Measurements from ENCODE around the gene NHEJ1. TPM values are rescaled to one million over a fixed set of nuclear protein-coding genes. Genes with fewer than 3 reads are reported as not detected.

NHEJ1 gene
- total and polyA plus RNA-seq, 9 of the 15 experiments (the other 6 are each of a cell fraction or from before 2014, with no cell fraction given), result 9.0 to 23.7 (median 13.9) TPM

- Histone ChIP-seq H3K4me3 (no peak overlapping the region), H3K27me3 (ENCODE audit: control insufficient read depth in 2 of 2, insufficient read depth in 2 of 2, low read length in 2 of 2) (peaks cover 3 to 34% of the 10 kb centered on the region in 2 experiments; a peak in 4 of 5 replicates), H4K20me1 (replicated peaks; ENCODE audit: control insufficient read depth, insufficient read depth, low read length) (no peaks in the 10 kb centered on the region), H3K4me2 (ENCODE audit: insufficient read depth, low read length) (no peak overlapping the region), H3K27ac (ENCODE audit: extremely low read depth, low read depth, low read length) (no peak overlapping the region), H3K4me1 (replicated peaks in 1 of 2; ENCODE audit: control insufficient read depth in 2 of 2, insufficient read depth in 2 of 2, low read length in 2 of 2) (no peaks in the 10 kb centered on the region), H3K36me3 (ENCODE audit: control insufficient read depth, insufficient read depth, low read length) (no peaks in the 10 kb centered on the region), H2AFZ (ENCODE audit: low read depth, low read length) (no peak overlapping the region), H3K9me1 (ENCODE audit: control insufficient read depth, insufficient read depth, low read length) (no peaks in the 10 kb centered on the region), H3K79me2 (ENCODE audit: control insufficient read depth, insufficient read depth, low read length) (no peaks in the 10 kb centered on the region), H3K9ac (ENCODE audit: insufficient read depth in 1 of 2, low read depth in 2 of 2, low read length in 2 of 2) (no peak overlapping the region), H3K9me3 (replicated peaks; ENCODE audit: control insufficient read depth, insufficient read depth, low read depth, low read length) (no peaks in the 10 kb centered on the region)
- WGBS (ENCODE audit: insufficient coverage, low coverage, missing lambda C conversion rate), result 0% methylated on average over 1 of the region's 1 CpG
- ATAC-seq, result no peak
- ChIA-PET POLR2A (interaction anchor here (0.7 kb wide), 1 partner anchor 12 kb away, joined by 3 read pairs; no protein-coding TSS in a partner anchor), CTCF (ENCODE audit: low intra/inter-chr PET ratio) (interaction anchor here (1.6 kb wide), 1 partner anchor 9 kb away, joined by 6 read pairs; no protein-coding TSS in a partner anchor)
- DNase-seq (ENCODE audit: extremely low read depth in 1 of 4, low spot score in 3 of 4), result no peak
- FAIRE-seq, result no peak
- BruUV-seq (replicated peaks), result no TSS peak
- in situ Hi-C loops (cut with MboI) (no loop called here), intact Hi-C loops (cut with micrococcal nuclease) (no loop called here)
- no peak for TF ChIP-seq ZNF589 (CRISPR knock-in tag; IDR thresholded peaks at IDR 0.05; ENCODE audit: low read depth)
- TF ChIP-seq KLF1 (tag; IDR thresholded peaks at IDR 0.05), result no peak
- no peak for TF ChIP-seq NR2C1 (IDR thresholded peaks at IDR 0.05)
- no peak for TF ChIP-seq NR2C1 (tag; IDR thresholded peaks at IDR 0.05)
- TF ChIP-seq NCOA4 (IDR thresholded peaks at IDR 0.05; ENCODE audit: partially characterized antibody), result no peak
Measured at GRCh38 chr2:219038600-219038999, 122.0 kb downstream of the NHEJ1 start.

- intact Hi-C loops (cut with micrococcal nuclease), result no loop called here
- ATAC-seq, result no peak
- no peak overlapping the region for H2AFZ ChIP-seq (ENCODE audit: low read depth, low read length)
- H3K27ac ChIP-seq (ENCODE audit: extremely low read depth, low read depth, low read length), result no peak overlapping the region
- H3K27me3 ChIP-seq (ENCODE audit: control insufficient read depth in 2 of 2, insufficient read depth in 2 of 2, low read length in 2 of 2), result peaks cover 3 to 31% of the 10 kb centered on the region in 2 experiments; a peak in 4 of 5 replicates
- CTCF ChIA-PET (ENCODE audit: low intra/inter-chr PET ratio), result interaction anchor here (1.6 kb wide), 1 partner anchor 8 kb away, joined by 6 read pairs; no protein-coding TSS in a partner anchor
- H3K4me2 ChIP-seq (ENCODE audit: insufficient read depth, low read length), result no peak overlapping the region
- in situ Hi-C loops (cut with MboI), result no loop called here
- POLR2A ChIA-PET, result interaction anchor here (0.7 kb wide), 1 partner anchor 12 kb away, joined by 3 read pairs; no protein-coding TSS in a partner anchor
- BruUV-seq (replicated peaks), result no TSS peak
- no peaks in the 10 kb centered on the region for H3K9me3 ChIP-seq (replicated peaks; ENCODE audit: control insufficient read depth, insufficient read depth, low read depth, low read length)
- no peaks in the 10 kb centered on the region for H4K20me1 ChIP-seq (replicated peaks; ENCODE audit: control insufficient read depth, insufficient read depth, low read length)
- FAIRE-seq, result no peak
- H3K79me2 ChIP-seq (ENCODE audit: control insufficient read depth, insufficient read depth, low read length), result no peaks in the 10 kb centered on the region
- H3K36me3 ChIP-seq (ENCODE audit: control insufficient read depth, insufficient read depth, low read length), result no peaks in the 10 kb centered on the region
- DNase-seq (ENCODE audit: extremely low read depth in 1 of 4, low spot score in 3 of 4), result no peak
- WGBS (ENCODE audit: insufficient coverage, low coverage, missing lambda C conversion rate), result 0% methylated on average over 8 of the region's 8 CpGs
- H3K4me1 ChIP-seq (replicated peaks in 1 of 2; ENCODE audit: control insufficient read depth in 2 of 2, insufficient read depth in 2 of 2, low read length in 2 of 2), result no peaks in the 10 kb centered on the region
- no peak overlapping the region for H3K9ac ChIP-seq (ENCODE audit: insufficient read depth in 1 of 2, low read depth in 2 of 2, low read length in 2 of 2)
- H3K9me1 ChIP-seq (ENCODE audit: control insufficient read depth, insufficient read depth, low read length), result no peaks in the 10 kb centered on the region
- no peak overlapping the region for H3K4me3 ChIP-seq
- TF ChIP-seq CHD1 (IDR thresholded peaks at IDR 0.05; ENCODE audit: low read length), result no peak
- TF ChIP-seq HNRNPLL (IDR thresholded peaks at IDR 0.05; ENCODE audit: low read depth, low read length, poor library complexity, severe bottlenecking), result no peak
- TF ChIP-seq ZNF41 (CRISPR knock-in tag; conservative IDR thresholded peaks at IDR 0.05), result no peak
- TF ChIP-seq, protein P1, sequence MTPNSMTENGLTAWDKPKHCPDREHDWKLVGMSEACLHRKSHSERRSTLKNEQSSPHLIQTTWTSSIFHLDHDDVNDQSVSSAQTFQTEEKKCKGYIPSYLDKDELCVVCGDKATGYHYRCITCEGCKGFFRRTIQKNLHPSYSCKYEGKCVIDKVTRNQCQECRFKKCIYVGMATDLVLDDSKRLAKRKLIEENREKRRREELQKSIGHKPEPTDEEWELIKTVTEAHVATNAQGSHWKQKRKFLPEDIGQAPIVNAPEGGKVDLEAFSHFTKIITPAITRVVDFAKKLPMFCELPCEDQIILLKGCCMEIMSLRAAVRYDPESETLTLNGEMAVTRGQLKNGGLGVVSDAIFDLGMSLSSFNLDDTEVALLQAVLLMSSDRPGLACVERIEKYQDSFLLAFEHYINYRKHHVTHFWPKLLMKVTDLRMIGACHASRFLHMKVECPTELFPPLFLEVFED (CRISPR knock-in tag; conservative IDR thresholded peaks at IDR 0.05), result no peak
- TF ChIP-seq VEZF1 (CRISPR knock-in tag; IDR thresholded peaks at IDR 0.05), result no peak
- no peak for TF ChIP-seq TFAP4 (CRISPR knock-in tag; IDR thresholded peaks at IDR 0.05; ENCODE audit: borderline replicate concordance)
- no peak for TF ChIP-seq LEF1 (IDR thresholded peaks at IDR 0.05)
Measured at GRCh38 chr2:219037783-219038499, 122.7 kb downstream of the NHEJ1 start.

All from K562 (cell line).